Activated naive CD4-positive, alpha-beta T cell treated with anti-CD3 and anti-CD28 coated beads, Interleukin-2, amount 50 U/mL, for 24 hours (primary cell): ENCODE data around the gene CD5L.

Experiments
- H3K27ac Mint-ChIP-seq: one replicate; pipeline ENCODE4 v1.8.0; 2021; ENCODE audit warnings: mild to moderate bottlenecking, mixed read lengths
- H3K27me3 Mint-ChIP-seq: one replicate; pipeline ENCODE4 v1.8.0; 2021; ENCODE audit warnings: mixed read lengths
- H3K36me3 Mint-ChIP-seq: one replicate; pipeline ENCODE4 v1.8.0; 2021; ENCODE audit warnings: mixed read lengths
- H3K4me1 Mint-ChIP-seq: one replicate; pipeline ENCODE4 v1.8.0; 2021; ENCODE audit warnings: mixed read lengths
- H3K4me3 Mint-ChIP-seq: one replicate; pipeline ENCODE4 v1.8.0; 2021; ENCODE audit warnings: mild to moderate bottlenecking, mixed read lengths
- H3K9me3 Mint-ChIP-seq: one replicate; pipeline ENCODE4 v1.8.0; 2021; ENCODE audit warnings: mixed read lengths

CD5L gene

DNA sequence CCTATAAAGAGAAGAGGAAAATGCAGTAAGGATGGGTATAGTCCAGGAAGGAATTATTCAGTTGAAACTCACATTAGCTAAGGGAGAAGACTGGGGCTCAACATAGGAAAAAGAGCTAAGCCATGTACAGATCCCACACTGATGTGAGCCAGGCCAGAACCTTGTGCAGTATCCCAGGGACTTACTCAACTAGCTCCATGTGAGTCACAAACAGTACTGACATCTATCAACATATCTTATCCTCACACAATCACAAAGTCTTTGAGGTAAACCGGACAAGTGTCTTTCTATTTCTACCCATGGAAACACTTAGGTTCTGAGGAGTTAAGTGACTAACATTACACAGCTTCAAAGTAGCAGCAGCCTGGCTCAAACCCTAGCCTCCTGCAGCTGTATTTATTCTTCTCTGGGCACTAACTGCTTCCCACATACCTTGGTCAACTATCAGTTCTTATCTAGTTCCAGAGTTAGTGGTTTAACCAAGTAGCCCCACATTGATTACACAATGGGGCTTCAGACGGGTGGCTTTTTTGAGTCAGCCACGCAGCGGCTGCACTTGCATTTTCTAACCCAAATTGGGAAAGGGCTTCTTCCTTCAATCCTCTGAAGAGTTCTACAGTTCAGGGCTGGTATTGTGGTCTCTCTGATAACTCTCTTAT lies 9.5 kb downstream of the CD5L start:
- no peak overlapping the region for H3K27ac Mint-ChIP-seq

DNA sequence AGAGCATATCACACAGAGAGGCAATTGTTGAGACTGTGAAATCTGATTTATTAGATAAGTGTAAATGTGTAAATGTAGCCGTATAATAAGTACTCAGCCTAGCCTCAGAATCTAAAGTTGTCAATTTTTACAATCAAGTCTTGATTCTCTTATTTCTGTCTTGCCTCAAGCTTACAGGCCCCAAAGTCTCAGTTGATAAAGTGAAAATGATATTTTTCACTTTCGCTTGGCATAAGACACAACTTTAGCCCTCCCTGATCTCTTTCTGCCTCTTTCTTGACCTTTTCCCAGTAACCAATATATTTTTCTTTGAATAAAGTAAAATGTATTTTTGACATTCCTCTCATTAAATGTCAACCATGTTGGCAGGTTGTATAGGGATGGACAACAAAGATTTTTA lies 10.7 kb downstream of the CD5L start:
- Mint-ChIP-seq H3K27me3 (peaks cover 2% of the 10 kb centered on the region), H3K9me3 (no peaks in the 10 kb centered on the region), H3K36me3 (no peaks in the 10 kb centered on the region), H3K27ac (no peak overlapping the region), H3K4me3 (no peak overlapping the region), H3K4me1 (no peaks in the 10 kb centered on the region)

More for the DNA sequence above, 9.5 kb downstream of the CD5L start:
- no peaks in the 10 kb centered on the region for H3K4me1 Mint-ChIP-seq
- no peaks in the 10 kb centered on the region for H3K36me3 Mint-ChIP-seq
- H3K27me3 Mint-ChIP-seq = peaks cover 5% of the 10 kb centered on the region
- H3K4me3 Mint-ChIP-seq = no peak overlapping the region
- no peaks in the 10 kb centered on the region for H3K9me3 Mint-ChIP-seq

DNA sequence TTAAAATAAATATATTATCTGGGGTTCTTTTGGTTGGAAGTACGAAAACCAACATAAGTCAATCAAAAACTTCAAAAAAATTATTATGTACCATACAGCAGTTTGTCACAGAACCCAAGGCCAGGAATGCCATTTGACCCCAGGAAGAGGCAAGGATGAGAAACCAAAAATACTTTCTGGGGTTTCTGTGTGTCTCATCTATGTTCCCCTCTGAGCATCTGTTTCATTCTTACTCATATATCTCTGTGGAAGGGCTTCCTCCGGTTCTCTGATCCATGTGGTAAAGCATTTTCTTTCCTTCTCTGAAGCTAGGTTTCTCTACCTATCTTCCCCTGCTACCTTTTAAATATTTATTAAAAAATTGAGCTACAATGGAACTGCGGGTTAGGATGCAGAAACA lies 11.9 kb downstream of the CD5L start:
- Mint-ChIP-seq H3K27ac (no peak overlapping the region), H3K9me3 (no peaks in the 10 kb centered on the region), H3K4me1 (no peaks in the 10 kb centered on the region), H3K27me3 (peaks cover 2% of the 10 kb centered on the region), H3K36me3 (no peaks in the 10 kb centered on the region), H3K4me3 (no peak overlapping the region)

DNA sequence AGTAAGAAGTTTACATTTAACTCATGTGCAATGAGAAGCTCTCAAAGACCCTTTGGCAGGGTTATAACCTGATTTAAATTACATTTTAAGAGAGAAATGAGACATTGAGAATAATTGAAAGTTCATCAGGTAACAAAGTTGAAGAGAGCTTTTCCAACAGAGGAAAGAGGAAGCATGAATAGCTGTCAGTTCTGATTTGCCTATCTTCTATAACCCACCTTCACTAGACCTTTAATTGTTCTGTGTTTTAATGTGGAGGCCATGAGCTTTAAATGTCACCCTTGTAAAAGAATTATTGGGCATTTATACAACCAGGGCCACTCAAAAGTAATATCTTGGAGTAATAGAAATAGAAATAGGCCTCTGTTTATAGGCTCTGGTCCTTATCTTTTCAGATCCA lies 12.4 kb downstream of the CD5L start:
- Mint-ChIP-seq H3K27me3 (peaks cover 3% of the 10 kb centered on the region), H3K9me3 (no peaks in the 10 kb centered on the region), H3K27ac (no peak overlapping the region), H3K36me3 (no peaks in the 10 kb centered on the region), H3K4me3 (no peak overlapping the region), H3K4me1 (no peaks in the 10 kb centered on the region)

DNA sequence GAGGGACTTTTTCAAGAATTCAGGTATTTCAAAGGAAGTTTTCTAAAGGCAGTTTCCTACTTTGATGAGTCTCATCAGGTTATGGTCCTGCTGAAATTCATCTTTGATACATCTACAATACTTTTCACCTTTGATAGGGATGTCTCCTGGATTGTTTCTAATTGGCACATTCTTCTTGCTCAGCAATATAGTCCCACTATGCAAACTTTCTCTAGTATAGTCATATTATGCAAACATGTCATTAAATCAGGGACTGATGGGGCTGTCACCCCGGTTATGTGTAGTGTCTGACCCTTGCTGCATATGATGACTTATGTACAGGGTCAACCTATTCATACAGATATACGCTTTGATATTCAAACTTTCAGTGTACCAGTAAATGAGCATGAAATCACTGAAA lies 21.3 kb downstream of the CD5L start:
- Mint-ChIP-seq H3K4me1 (no peaks in the 10 kb centered on the region), H3K27me3 (peaks cover 7% of the 10 kb centered on the region), H3K27ac (no peak overlapping the region), H3K4me3 (no peak overlapping the region), H3K9me3 (peaks cover 4% of the 10 kb centered on the region), H3K36me3 (no peaks in the 10 kb centered on the region)

DNA sequence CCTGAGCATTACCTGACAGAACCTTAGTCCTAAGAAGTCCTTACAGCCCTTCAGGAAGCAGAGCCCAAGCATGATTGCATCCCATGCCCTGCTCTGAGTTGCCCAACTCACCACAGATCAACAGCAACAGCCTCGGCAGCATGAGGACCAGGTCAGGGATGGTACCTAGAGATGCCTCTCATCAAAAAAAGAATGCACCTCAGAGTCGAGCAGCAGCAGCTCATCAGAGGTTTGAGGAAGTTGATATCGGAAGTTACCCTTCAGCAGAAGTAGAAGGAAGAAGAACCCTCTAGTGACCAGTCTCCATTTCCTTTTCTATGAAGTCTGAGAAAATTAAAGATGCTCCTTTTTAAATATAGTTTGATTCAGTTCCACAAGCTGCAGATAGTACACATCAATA lies 21.7 kb downstream of the CD5L start, which contains the start of gene FCRL1:
FCRL1 (minus strand) TSS at position 225 of the 400 bp plus-strand sequence; CDS start at position 142, 83 bp downstream.
- Mint-ChIP-seq H3K9me3 (peaks cover 8% of the 10 kb centered on the region), H3K36me3 (no peaks in the 10 kb centered on the region), H3K27me3 (peaks cover 7% of the 10 kb centered on the region), H3K4me3 (no peak within 1 kb of the TSS), H3K4me1 (no peaks in the 10 kb centered on the region), H3K27ac (no peak within 1 kb of the TSS)

DNA sequence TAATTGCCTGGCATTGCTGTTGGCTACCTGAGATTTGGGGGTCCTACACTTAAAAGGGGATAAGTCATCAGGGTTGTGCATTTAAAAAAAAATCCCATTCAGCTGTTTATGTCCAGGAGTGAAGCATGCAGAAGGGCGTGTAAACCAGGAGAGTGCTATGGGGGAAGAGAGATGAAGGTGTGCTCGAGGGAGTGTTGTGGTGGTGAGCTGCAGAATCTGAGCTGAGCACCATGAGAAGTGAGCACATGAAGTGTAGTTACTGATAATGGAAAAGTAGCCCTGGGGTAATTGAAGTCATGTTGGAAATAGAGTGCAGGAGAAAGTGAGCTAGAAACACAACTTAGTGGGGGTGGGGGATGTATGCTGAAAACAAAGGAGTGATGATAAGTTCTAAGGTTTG lies 22.4 kb downstream of the CD5L start:
- peaks cover 11% of the 10 kb centered on the region for H3K9me3 Mint-ChIP-seq
- H3K36me3 Mint-ChIP-seq = peaks cover 1% of the 10 kb centered on the region

DNA sequence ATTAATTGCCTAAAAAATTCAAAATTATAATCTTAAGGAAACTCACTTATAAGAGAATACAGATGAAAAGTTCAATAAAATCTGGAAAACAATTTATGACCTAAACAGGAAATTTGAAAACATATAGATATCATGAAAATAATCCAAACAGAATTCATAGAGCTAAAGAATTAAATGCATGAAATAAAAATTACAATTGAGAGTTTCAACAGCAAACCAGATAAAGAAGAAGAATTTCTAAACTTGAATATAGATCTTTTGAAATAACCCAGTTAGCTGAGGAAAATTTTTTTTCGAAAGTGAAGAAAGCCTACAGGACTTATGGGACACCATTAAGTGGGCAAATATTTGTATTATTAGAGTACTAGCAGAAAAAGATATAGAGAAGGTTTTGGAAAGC lies 28.3 kb downstream of the CD5L start:
- no peak overlapping the region for H3K27ac Mint-ChIP-seq
- peaks cover 4% of the 10 kb centered on the region for H3K27me3 Mint-ChIP-seq
- H3K4me3 Mint-ChIP-seq = no peak overlapping the region
- no peaks in the 10 kb centered on the region for H3K4me1 Mint-ChIP-seq
- H3K36me3 Mint-ChIP-seq = peaks cover 1% of the 10 kb centered on the region
- H3K9me3 Mint-ChIP-seq = peaks cover 23% of the 10 kb centered on the region

More for the DNA sequence above, 22.4 kb downstream of the CD5L start:
- H3K27me3 Mint-ChIP-seq = peaks cover 6% of the 10 kb centered on the region
- no peak overlapping the region for H3K27ac Mint-ChIP-seq
- no peak overlapping the region for H3K4me3 Mint-ChIP-seq
- no peaks in the 10 kb centered on the region for H3K4me1 Mint-ChIP-seq

DNA sequence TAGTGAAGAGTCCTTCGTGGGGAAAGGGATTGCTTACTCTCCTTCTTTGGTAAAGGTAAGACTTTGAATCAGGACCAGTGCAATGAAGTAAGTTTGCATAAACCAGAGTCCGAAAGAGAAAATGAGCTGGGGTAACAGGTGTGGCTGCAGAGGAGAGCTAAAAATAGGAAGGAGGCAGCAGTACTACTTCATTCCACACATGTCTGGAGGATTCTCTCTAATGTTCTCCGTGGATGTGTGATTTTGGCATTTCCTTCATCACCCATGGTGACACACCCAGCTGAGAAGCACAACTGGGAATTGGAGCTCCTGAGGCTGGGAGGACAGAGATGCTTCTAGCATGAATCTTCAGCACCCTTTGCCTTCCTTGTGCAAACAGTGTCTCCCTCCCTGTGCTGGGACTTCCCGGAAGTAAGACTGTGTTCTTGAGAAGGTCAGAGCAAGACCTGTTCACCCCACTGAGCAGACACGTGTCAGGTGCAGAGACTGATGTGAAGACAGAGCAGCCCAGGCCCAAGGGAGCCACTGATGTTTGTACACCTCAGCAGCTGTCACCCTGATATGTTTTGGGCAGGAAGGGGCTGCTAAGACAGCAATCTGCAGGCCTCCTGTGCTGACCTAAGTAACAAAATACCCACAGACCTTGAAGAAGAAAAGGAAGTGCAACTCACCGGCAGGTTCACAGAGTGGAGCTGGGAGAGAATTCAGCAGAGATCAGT lies 35.0 kb downstream of the CD5L start:
- Mint-ChIP-seq H3K27me3 (peaks cover 5% of the 10 kb centered on the region), H3K4me1 (no peaks in the 10 kb centered on the region), H3K27ac (no peak overlapping the region), H3K9me3 (peaks cover 7% of the 10 kb centered on the region), H3K4me3 (no peak overlapping the region), H3K36me3 (no peaks in the 10 kb centered on the region)

DNA sequence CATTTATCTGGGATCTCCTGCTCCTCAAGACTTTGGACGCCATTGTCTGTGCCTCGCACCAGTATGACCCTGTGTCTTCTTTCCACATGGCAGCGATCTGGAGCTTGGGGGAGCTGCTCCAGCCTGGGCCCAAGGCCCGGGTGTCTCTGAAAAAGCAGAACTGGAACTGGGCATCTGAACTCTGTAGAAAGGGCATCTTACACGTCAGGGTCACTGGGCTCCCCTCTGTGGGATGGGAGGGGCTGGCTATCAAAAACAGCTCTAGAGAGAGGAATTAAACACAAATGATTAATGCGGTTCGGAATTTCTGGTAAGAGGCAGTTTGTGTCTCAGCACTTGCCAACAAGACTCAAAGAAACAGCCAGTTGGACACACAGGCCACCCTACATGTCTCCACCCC lies 37.8 kb downstream of the CD5L start:
- H3K27ac Mint-ChIP-seq = no peak overlapping the region
- H3K27me3 Mint-ChIP-seq = peaks cover 3% of the 10 kb centered on the region
- H3K36me3 Mint-ChIP-seq = no peaks in the 10 kb centered on the region
- no peak overlapping the region for H3K4me3 Mint-ChIP-seq
- peaks cover 4% of the 10 kb centered on the region for H3K9me3 Mint-ChIP-seq
- H3K4me1 Mint-ChIP-seq = no peaks in the 10 kb centered on the region

DNA sequence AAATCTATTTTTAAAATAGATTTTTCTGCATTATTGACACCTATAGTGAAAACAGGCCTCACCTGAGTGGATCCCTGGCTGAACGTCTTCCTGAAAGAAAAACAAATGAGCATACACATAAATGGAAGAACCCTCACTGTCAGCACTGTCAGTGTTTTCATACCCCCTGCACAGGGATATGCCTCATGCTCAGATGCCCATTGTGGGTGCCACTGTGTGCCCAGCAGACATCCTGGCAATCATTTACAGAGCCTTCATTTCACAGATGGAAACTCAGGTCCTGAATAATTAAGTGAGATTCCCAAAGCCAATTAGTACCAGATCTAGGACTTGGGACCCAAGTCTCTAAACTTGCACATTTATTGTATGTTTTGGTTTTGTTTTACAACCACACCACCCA lies 41.6 kb downstream of the CD5L start:
- no peak overlapping the region for H3K4me3 Mint-ChIP-seq
- no peaks in the 10 kb centered on the region for H3K9me3 Mint-ChIP-seq
- no peak overlapping the region for H3K27ac Mint-ChIP-seq
- H3K36me3 Mint-ChIP-seq = no peaks in the 10 kb centered on the region
- no peaks in the 10 kb centered on the region for H3K4me1 Mint-ChIP-seq
- H3K27me3 Mint-ChIP-seq = no peaks in the 10 kb centered on the region

DNA sequence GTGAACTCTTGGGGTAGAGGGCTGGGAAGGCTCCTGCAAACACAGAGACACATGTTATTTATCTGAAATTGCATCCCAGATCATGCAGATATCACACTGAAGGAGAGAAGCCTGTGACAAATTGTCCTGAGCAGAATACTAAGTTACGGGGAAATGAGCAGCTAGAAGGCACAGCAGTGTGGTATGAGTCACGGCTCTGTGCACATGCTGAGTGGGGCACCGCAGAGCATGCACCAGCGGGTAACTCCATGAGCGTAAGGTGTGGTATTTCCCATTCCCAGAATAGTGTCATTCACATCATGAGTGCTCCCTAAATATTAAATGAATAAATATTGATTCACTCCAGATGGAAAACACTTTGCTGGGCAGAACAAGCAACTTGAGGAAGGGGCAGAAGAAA lies 43.4 kb downstream of the CD5L start:
- Mint-ChIP-seq H3K4me1 (no peaks in the 10 kb centered on the region), H3K9me3 (peaks cover 2% of the 10 kb centered on the region), H3K27me3 (no peaks in the 10 kb centered on the region), H3K4me3 (no peak overlapping the region), H3K27ac (no peak overlapping the region), H3K36me3 (no peaks in the 10 kb centered on the region)

DNA sequence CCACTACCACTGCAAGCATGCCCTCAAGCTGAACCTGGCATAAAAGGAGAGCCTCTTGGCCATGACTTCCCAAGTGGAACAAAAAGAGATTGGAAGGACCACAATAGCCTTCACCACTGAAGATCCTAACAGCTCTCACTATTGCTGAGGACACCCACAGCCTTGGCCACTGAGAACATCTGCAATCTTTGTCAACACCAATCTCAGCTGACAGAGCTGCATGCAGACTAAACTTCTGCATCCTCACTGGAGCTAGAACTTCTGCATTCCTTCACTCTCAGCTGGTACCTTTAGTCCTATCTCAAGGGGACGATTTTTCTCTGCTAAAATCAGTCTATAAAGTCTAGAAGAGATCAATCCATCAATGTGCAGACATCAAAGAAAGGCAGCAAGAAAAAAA lies 56.4 kb downstream of the CD5L start:
- Mint-ChIP-seq H3K27me3 (peaks cover 11% of the 10 kb centered on the region), H3K4me1 (no peaks in the 10 kb centered on the region), H3K27ac (no peak overlapping the region), H3K36me3 (no peaks in the 10 kb centered on the region), H3K4me3 (no peak overlapping the region), H3K9me3 (peaks cover 9% of the 10 kb centered on the region)

DNA sequence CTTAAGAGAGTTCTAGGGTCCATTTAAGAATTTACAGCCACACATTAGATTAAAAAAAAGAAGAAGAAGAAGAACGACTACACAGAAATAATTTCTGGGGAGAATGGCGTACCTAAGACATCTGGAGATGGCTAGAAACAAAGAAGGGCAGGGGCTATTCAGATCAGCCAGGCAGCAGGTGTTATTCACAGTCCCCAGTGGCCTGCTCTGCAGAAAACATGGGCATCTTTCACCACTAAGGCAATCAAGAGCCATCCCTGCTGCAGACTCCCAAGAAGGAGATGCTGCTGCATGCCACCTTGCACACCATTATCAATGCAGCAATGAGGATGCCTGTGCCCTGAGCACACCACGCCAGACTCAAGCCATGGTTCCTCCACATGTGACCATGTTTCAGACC lies 56.8 kb downstream of the CD5L start:
- H3K4me3 Mint-ChIP-seq = no peak overlapping the region
- peaks cover 9% of the 10 kb centered on the region for H3K9me3 Mint-ChIP-seq
- H3K4me1 Mint-ChIP-seq = no peaks in the 10 kb centered on the region
- no peaks in the 10 kb centered on the region for H3K36me3 Mint-ChIP-seq
- H3K27ac Mint-ChIP-seq = no peak overlapping the region
- H3K27me3 Mint-ChIP-seq = peaks cover 11% of the 10 kb centered on the region

DNA sequence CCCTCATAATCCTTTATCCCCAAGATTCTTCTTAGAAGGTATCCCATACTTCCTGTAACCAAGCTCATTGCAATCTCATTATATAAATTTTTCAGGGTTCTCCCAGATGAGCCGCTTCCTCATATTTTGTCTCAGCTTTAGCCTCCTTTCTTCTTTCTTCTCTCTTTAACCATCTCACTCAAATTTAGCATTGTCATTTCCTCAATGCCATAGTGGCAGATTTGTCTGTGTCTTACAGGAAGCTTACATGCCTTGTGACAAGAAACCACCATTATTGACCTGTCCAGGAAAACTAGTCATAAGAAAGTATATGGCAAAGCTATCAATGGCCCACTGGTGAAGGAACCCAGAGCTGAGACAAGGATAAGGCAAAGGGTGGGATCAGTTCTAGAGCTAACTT lies 58.7 kb downstream of the CD5L start:
- no peaks in the 10 kb centered on the region for H3K36me3 Mint-ChIP-seq
- no peak overlapping the region for H3K4me3 Mint-ChIP-seq
- H3K9me3 Mint-ChIP-seq = peaks cover 9% of the 10 kb centered on the region
- no peak overlapping the region for H3K27ac Mint-ChIP-seq
- H3K4me1 Mint-ChIP-seq = no peaks in the 10 kb centered on the region
- peaks cover 17% of the 10 kb centered on the region for H3K27me3 Mint-ChIP-seq

DNA sequence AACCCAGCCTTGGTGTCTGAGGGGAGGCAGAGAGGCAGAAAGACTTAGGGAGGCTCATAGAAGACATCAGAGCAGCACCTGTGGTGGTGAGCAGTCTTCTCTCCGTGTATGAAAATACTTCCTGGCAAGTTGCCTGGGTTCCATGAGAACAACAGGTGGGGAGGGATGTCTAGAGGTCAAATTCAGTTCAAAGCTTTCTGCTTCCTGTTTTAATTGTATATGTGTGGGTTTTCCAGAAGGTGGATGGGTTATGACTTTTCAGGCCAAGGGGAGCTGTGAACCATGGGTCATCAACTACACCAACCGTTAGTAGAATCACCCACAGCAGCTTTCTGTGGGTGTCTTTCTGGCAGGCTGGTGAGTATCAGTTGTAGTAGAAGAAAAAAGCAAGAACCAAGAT lies 60.6 kb downstream of the CD5L start:
- no peak overlapping the region for H3K27ac Mint-ChIP-seq
- H3K27me3 Mint-ChIP-seq = peaks cover 17% of the 10 kb centered on the region
- no peaks in the 10 kb centered on the region for H3K4me1 Mint-ChIP-seq
- H3K9me3 Mint-ChIP-seq = no peaks in the 10 kb centered on the region
- H3K4me3 Mint-ChIP-seq = no peak overlapping the region
- H3K36me3 Mint-ChIP-seq = no peaks in the 10 kb centered on the region
